Measurements from ENCODE around the gene B4GALT5.

GRCh38 chr20:49583343-49583668 is 130.4 kb downstream of the B4GALT5 start:
- TF ChIP-seq MAX (IDR thresholded peaks at IDR 0.05; ENCODE audit: low read depth) = no peak
- no peak for TF ChIP-seq CTCF (IDR thresholded peaks at IDR 0.05)
- no peak for TF ChIP-seq POLR2AphosphoS5 (IDR thresholded peaks at IDR 0.05; ENCODE audit: low read depth, low read length)
- TF ChIP-seq EP300 (IDR thresholded peaks at IDR 0.05; ENCODE audit: borderline replicate concordance in 1 of 2, low read depth in 1 of 2, low read length in 1 of 2) = no peak
- no peak for TF ChIP-seq USF1 (IDR thresholded peaks at IDR 0.05; ENCODE audit: borderline replicate concordance, low read depth)
- TF ChIP-seq NRF1 (IDR thresholded peaks at IDR 0.05; ENCODE audit: low read depth, low read length) = no peak
- TF ChIP-seq REST (IDR thresholded peaks at IDR 0.05; ENCODE audit: low read depth, low read length) = no peak
- TF ChIP-seq ZBTB33 (IDR thresholded peaks at IDR 0.05; ENCODE audit: borderline replicate concordance, low read depth) = no peak
- no peak for TF ChIP-seq RFX5 (IDR thresholded peaks at IDR 0.05; ENCODE audit: low read length)
- no peak for TF ChIP-seq EZH2phosphoT487 (IDR thresholded peaks at IDR 0.05; ENCODE audit: borderline replicate concordance, low read depth)
- TF ChIP-seq JUND (IDR thresholded peaks at IDR 0.05) = no peak
- TF ChIP-seq TEAD4 (IDR thresholded peaks at IDR 0.05; ENCODE audit: borderline replicate concordance, insufficient read depth) = no peak
- no peak for TF ChIP-seq TAF1 (IDR thresholded peaks at IDR 0.05; ENCODE audit: borderline replicate concordance, low read depth, low read length)
- TF ChIP-seq NFIC (IDR thresholded peaks at IDR 0.05; ENCODE audit: borderline replicate concordance) = no peak

Measured in SK-N-SH (cell line).